ENCODE data around the gene ELF1. TPM values are rescaled to one million over a fixed set of nuclear protein-coding genes. Genes with fewer than 3 reads are reported as not detected.
"Not testable (repeated sequence)": the region's sequence is repeated elsewhere in the genome, so short reads cannot be mapped to it uniquely, and the experiment has no call there.

ELF1 gene
- total RNA-seq, 4 donors from 2014 or later: 61.9 to 84.5 (median 71.5) TPM

DNA sequence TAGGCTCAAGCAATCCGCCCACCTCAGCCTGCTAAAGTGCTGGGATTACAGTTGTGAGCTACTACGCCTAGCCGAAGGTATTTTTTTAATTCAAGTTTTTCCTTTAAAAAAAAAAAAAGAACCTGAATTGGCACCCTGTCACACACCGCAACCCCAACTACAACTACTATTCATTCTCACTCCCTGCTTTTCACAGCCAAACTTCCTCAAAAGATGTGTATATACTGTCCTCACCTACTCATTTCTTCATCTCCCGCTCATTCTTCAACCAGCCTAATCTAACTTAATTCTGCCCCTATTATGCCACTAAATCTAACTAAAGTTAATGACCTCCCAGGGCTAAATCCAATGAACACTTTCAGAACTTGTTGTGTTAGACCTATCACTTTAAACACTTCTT lies 29.5 kb upstream of the ELF1 start:
- Histone ChIP-seq H3K36me3 (peaks cover 0 to 18% (median 0%) of the 10 kb centered on the region in 3 donors), H3K4me3 (no peak overlapping the region), H3K27ac (no peak overlapping the region), H3K9me3 (peaks cover 0 to 3% (median 0%) of the 10 kb centered on the region in 3 donors), H3K27me3 (no peaks in the 10 kb centered on the region), H3K4me1 (peaks cover under 1 to 48% (median 16%) of the 10 kb centered on the region in 3 donors)
- 82 to 89% methylated on average over 5 of the region's 5 CpGs for WGBS, 2 donors
- no peak for TF ChIP-seq POLR2A (IDR thresholded peaks at IDR 0.05)
- no peak for TF ChIP-seq CTCF (IDR thresholded peaks at IDR 0.05)
- DNase-seq: no peak
- intact Hi-C loops (cut with DNase I): no loop called here

- H3K4me1 ChIP-seq: peaks cover 0 to 15% (median 0%) of the 10 kb centered on the region in 3 donors
- H3K27ac ChIP-seq; H3K9me3 ChIP-seq; H3K27me3 ChIP-seq; DNase-seq; intact Hi-C loops (cut with DNase I); H3K4me3 ChIP-seq; H3K36me3 ChIP-seq: not testable (repeated sequence)
- 90 to 93% methylated on average over 3 to 4 of the region's 4 CpGs for WGBS, 2 donors
These were observed 23.3 kb upstream of the ELF1 start for GRCh38 chr13:41042419-41042818.

DNA sequence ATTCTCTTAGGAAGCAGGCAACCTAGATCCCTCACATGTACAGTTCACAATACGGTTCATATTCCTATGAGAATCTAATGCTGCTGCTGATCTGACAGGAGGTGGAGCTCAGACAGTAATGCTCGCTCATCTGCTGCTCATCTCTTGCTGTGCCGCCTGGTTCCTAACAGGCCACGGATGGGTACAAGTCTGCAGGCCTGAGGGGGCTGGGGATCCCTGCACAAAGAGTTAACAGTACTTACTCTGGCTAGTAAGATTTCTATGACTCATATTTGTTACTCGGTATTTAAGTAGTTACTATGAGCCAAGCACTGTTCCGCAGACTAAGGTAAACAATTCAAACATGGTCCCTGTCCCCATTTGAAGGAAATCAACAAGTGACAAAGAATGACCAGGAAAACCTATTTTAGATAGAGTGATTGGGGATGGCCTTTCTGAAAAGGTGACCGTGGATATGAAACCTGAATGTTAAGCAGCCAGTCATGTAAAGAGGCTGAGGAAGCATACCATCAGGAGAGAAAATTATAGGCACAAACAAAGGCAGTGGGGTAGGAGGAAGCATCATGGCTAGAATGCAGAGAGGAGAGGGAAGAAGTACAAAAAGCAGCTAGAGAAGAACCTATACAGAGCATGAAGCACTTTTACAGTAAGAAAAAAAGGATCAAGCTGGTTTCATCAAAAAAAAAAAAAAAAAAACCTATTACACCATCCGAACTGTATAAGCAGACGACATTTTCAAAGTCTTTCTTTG lies 21.6 kb upstream of the ELF1 start:
- no peak overlapping the region for H3K4me3 ChIP-seq
- 66 to 70% methylated on average over 9 of the region's 9 CpGs for WGBS, 2 donors
- no peak overlapping the region for H3K27ac ChIP-seq
- H3K27me3 ChIP-seq: no peaks in the 10 kb centered on the region
- H3K36me3 ChIP-seq: no peaks in the 10 kb centered on the region
- intact Hi-C loops (cut with DNase I): no loop called here
- DNase-seq: no peak
- TF ChIP-seq POLR2A (IDR thresholded peaks at IDR 0.05) (no peak), CTCF (IDR thresholded peaks at IDR 0.05) (no peak)
- H3K4me1 ChIP-seq: peaks cover 0 to 15% (median 0%) of the 10 kb centered on the region in 3 donors
- no peaks in the 10 kb centered on the region for H3K9me3 ChIP-seq

- Histone ChIP-seq H3K27ac (no peak overlapping the region), H3K27me3 (no peaks in the 10 kb centered on the region), H3K4me3 (no peak overlapping the region), H3K9me3 (no peaks in the 10 kb centered on the region), H3K4me1 (peaks cover 0 to 21% (median 0%) of the 10 kb centered on the region in 3 donors), H3K36me3 (no peaks in the 10 kb centered on the region)
- TF ChIP-seq POLR2A (IDR thresholded peaks at IDR 0.05): no peak
- no peak for TF ChIP-seq CTCF (IDR thresholded peaks at IDR 0.05)
- no peak for DNase-seq
- intact Hi-C loops (cut with DNase I): no loop called here
These were observed 20.6 kb upstream of the ELF1 start for GRCh38 chr13:41039746-41040145.

DNA sequence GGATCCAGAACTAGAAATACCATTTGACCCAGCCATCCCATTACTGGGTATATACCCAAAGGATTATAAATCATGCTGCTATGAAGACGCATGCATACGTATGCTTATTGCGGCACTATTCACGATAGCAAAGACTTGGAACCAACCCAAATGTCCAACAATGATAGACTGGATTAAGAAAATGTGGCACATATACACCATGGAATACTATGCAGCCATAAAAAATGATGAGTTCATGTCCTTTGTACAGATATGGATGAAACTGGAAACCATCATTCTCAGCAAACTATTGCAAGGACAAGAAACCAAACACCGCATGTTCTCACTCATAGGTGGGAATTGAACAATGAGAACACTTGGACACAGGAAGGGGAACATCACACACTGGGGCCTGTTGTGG lies 17.4 kb upstream of the ELF1 start:
- WGBS, 2 donors: 95 to 96% methylated on average over 5 of the region's 5 CpGs
- H3K27me3 ChIP-seq; H3K4me3 ChIP-seq; H3K9me3 ChIP-seq; H3K36me3 ChIP-seq; DNase-seq; H3K27ac ChIP-seq; intact Hi-C loops (cut with DNase I): not testable (repeated sequence)
- H3K4me1 ChIP-seq: peaks cover 0 to 25% (median 0%) of the 10 kb centered on the region in 3 donors

DNA sequence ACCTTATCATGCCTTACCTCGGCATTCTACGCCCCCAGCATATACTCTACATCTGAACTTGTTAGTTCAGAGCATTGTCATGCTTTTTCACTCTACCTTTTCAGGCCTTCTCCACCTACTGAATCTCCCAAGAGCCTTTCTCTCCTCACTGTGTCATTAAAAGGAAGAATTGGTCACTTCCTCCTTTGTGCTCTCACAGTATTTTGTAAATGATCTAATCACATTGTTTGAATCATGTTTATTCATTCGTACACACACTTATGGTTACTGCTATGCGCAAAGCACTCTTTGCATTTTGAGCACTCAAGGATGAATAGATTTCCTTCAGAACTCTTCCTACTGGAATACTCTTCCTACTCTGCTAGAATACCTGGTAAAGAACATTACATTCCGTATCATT lies 15.8 kb upstream of the ELF1 start:
- WGBS, 2 donors: 84 to 90% methylated on average over 5 of the region's 5 CpGs
- intact Hi-C loops (cut with DNase I): no loop called here
- Histone ChIP-seq H3K9me3 (no peaks in the 10 kb centered on the region), H3K27ac (no peak overlapping the region), H3K27me3 (no peaks in the 10 kb centered on the region), H3K36me3 (no peaks in the 10 kb centered on the region), H3K4me1 (peaks cover 0 to 13% (median 0%) of the 10 kb centered on the region in 3 donors), H3K4me3 (no peak overlapping the region)
- DNase-seq: no peak
- TF ChIP-seq CTCF (IDR thresholded peaks at IDR 0.05) (no peak), POLR2A (IDR thresholded peaks at IDR 0.05) (no peak)

Measured in esophagus squamous epithelium (tissue), 5 donors.